Measurements from ENCODE around the gene EDC3.

DNA sequence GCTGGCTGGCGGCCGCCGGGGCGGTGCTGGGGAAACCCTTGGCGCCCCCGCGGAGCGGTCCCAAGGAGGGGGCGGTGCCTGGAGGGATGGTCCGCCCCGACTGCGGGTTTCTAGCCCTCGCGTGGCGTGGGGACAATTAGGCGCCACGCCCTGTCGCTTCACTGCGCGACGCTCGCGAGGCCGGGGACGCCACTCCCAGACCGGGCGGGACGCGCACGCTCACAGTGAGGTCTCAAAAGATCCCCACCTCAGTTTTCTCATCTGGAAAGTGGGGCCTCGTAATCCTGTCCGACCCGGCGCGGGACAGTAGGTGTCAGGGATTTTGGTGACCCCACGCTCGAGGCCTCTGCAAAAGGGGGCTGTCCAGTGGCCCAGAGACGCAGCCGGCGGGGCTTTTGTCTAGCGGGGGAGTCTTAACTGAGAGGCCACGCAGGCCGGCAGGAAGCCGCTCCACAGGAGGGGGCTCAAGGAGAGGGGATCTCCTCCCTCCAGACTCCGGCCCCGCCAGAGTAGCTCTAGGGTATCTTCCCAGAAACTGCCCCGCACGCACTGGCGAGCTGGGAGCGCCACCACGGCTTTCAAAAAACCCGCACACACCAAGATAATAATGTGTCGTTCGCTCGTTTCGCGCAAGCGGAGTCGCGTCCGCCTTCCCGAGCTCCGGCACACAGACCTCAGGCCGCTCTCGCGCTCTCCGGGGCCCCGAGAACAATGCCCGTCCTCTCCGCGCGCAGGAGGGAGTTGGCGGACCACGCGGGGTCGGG is 80.9 kb downstream of the EDC3 start:
- TF ChIP-seq, protein P1, sequence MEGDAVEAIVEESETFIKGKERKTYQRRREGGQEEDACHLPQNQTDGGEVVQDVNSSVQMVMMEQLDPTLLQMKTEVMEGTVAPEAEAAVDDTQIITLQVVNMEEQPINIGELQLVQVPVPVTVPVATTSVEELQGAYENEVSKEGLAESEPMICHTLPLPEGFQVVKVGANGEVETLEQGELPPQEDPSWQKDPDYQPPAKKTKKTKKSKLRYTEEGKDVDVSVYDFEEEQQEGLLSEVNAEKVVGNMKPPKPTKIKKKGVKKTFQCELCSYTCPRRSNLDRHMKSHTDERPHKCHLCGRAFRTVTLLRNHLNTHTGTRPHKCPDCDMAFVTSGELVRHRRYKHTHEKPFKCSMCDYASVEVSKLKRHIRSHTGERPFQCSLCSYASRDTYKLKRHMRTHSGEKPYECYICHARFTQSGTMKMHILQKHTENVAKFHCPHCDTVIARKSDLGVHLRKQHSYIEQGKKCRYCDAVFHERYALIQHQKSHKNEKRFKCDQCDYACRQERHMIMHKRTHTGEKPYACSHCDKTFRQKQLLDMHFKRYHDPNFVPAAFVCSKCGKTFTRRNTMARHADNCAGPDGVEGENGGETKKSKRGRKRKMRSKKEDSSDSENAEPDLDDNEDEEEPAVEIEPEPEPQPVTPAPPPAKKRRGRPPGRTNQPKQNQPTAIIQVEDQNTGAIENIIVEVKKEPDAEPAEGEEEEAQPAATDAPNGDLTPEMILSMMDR (IDR thresholded peaks at IDR 0.05; ENCODE audit: insufficient read depth, low read length, poor library complexity, severe bottlenecking): no peak
- no peak for TF ChIP-seq EZH2phosphoT487 (conservative IDR thresholded peaks at IDR 0.05; ENCODE audit: low read length)
